Trophoblast cell (in vitro differentiated cells and primary cell): Measurements from ENCODE around the gene TGFBR3L.

Source experiments
- DNase-seq, 2 donors: peaks; one replicate each; pipeline ENCODE4 v3.0.0-alpha.2; 2016
- H2AFZ ChIP-seq: 2 replicates; pipeline ENCODE4 v1.6.1; 2013; ENCODE audit warnings: low read length, moderate library complexity, mild to moderate bottlenecking; ENCODE audit not compliant: insufficient read depth, poor library complexity
- H2AK5ac ChIP-seq: 2 replicates; pipeline ENCODE4 v1.6.1; 2013; ENCODE audit warnings: mild to moderate bottlenecking, low read length
- H2BK120ac ChIP-seq: 2 replicates; pipeline ENCODE4 v1.6.1; 2013; ENCODE audit warnings: low read length, mild to moderate bottlenecking, moderate library complexity; ENCODE audit not compliant: insufficient read depth, poor library complexity
- H2BK12ac ChIP-seq: 2 replicates; pipeline ENCODE4 v1.6.1; 2013; ENCODE audit warnings: mild to moderate bottlenecking, low read length, moderate library complexity
- H2BK5ac ChIP-seq: 2 replicates; pipeline ENCODE4 v1.6.1; 2013; ENCODE audit warnings: low read length, low read depth, moderate library complexity, mild to moderate bottlenecking; ENCODE audit not compliant: poor library complexity
- H3K14ac ChIP-seq: 2 replicates; pipeline ENCODE4 v1.6.1; 2013; ENCODE audit warnings: mild to moderate bottlenecking, low read length
- H3K18ac ChIP-seq: 2 replicates; pipeline ENCODE4 v1.6.1; 2013; ENCODE audit warnings: mild to moderate bottlenecking, low read length
- H3K23ac ChIP-seq: 2 replicates; pipeline ENCODE4 v1.6.1; 2013; ENCODE audit warnings: low read length
- H3K27ac ChIP-seq: 2 replicates; pipeline ENCODE4 v1.5.1; 2013; ENCODE audit warnings: low read depth, mild to moderate bottlenecking, inconsistent platforms, low read length, moderate library complexity
- H3K27me3 ChIP-seq: 2 replicates; pipeline ENCODE4 v1.6.1; 2013; ENCODE audit warnings: inconsistent platforms, mild to moderate bottlenecking, low read length, moderate library complexity; ENCODE audit not compliant: insufficient read depth
- H3K36me3 ChIP-seq, 2 experiments: 1 replicate in 1 of 2; 2 replicates in 1 of 2; pipeline ENCODE4 v1.6.1; 2013; ENCODE audit warnings: low read length in 2 of 2, mild to moderate bottlenecking in 2 of 2, moderate library complexity in 1 of 2; ENCODE audit not compliant: insufficient read depth in 2 of 2, control insufficient read depth in 1 of 2
- H3K4ac ChIP-seq: 2 replicates; pipeline ENCODE4 v1.6.1; 2013; ENCODE audit warnings: low read depth, mild to moderate bottlenecking, low read length, moderate library complexity
- H3K4me1 ChIP-seq, 2 experiments: 1 replicate in 1 of 2; 2 replicates in 1 of 2; pipeline ENCODE4 v1.6.1; 2013; ENCODE audit warnings: low read length in 2 of 2, mild to moderate bottlenecking in 2 of 2, moderate library complexity in 1 of 2; ENCODE audit not compliant: insufficient read depth in 2 of 2, control insufficient read depth in 1 of 2
- H3K4me2 ChIP-seq: 2 replicates; pipeline ENCODE4 v1.6.1; 2013; ENCODE audit warnings: inconsistent platforms, mild to moderate bottlenecking, low read length, moderate library complexity
- H3K4me3 ChIP-seq: 2 replicates; pipeline ENCODE4 v1.5.1; 2013; ENCODE audit warnings: mild to moderate bottlenecking, low read depth, low read length, inconsistent platforms
- H3K79me1 ChIP-seq: one replicate; pipeline ENCODE4 v1.6.1; 2013; ENCODE audit warnings: low read length
- H3K79me2 ChIP-seq: 2 replicates; pipeline ENCODE4 v1.6.1; 2013; ENCODE audit warnings: low read length, mild to moderate bottlenecking; ENCODE audit not compliant: control insufficient read depth, insufficient read depth, poor library complexity
- H3K9ac ChIP-seq: 2 replicates; pipeline ENCODE4 v1.6.1; 2013; ENCODE audit warnings: mild to moderate bottlenecking, low read length
- H3K9me3 ChIP-seq: 2 replicates; pipeline ENCODE4 v1.6.1; 2013; ENCODE audit warnings: low read depth, mild to moderate bottlenecking, control low read depth, inconsistent platforms, low read length; ENCODE audit not compliant: insufficient read depth
- H4K12ac ChIP-seq: 2 replicates; pipeline ENCODE4 v1.6.1; 2013; ENCODE audit warnings: low read depth, mild to moderate bottlenecking, low read length, moderate library complexity
- H4K8ac ChIP-seq: 2 replicates; pipeline ENCODE4 v1.6.1; 2013; ENCODE audit warnings: low read depth, mild to moderate bottlenecking, low read length, moderate library complexity
- H4K91ac ChIP-seq: one replicate; pipeline ENCODE4 v1.6.1; 2013; ENCODE audit warnings: low read depth, mild to moderate bottlenecking, low read length, moderate library complexity
- WGBS: extraction: QIAGEN DNeasy Blood & Tissue Kit; methylation state at CpG from one replicate; pipeline ENCODE4 v1.1.7; 2013; ENCODE audit warnings: missing lambda C conversion rate; ENCODE audit not compliant: insufficient read length, insufficient coverage; ENCODE audit errors: extremely low coverage; 5-methylcytosine and 5-hydroxymethylcytosine counted together

Gene TGFBR3L

DNA sequence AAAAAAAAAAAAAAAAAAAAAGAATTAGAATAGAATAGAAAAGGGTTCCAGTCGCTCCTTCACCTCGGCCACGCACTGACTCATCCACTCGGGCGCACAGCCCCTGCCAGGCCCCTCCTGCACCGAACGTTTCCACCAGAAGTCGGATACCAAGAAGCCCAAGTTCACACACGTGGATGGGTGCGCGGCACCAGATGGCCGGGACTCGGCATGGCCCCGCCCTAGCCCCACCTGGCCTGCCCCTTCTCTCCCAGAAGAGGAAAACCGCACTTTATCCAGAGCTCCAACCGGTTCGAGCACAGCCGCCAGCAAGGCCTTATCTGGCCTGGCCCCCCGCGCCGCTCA is 46.3 kb upstream of the TGFBR3L start:
- H3K27me3 ChIP-seq = peaks cover 22% of the 10 kb centered on the region
- H4K12ac ChIP-seq = no peak overlapping the region
- no peak overlapping the region for H2BK5ac ChIP-seq
- H3K14ac ChIP-seq = no peak overlapping the region
- no peak overlapping the region for H3K9ac ChIP-seq
- no peak overlapping the region for H2BK120ac ChIP-seq
- no peak overlapping the region for H2BK12ac ChIP-seq
- H2AK5ac ChIP-seq = no peak overlapping the region
- H3K9me3 ChIP-seq = peaks cover 13% of the 10 kb centered on the region
- H3K36me3 ChIP-seq = no peaks in the 10 kb centered on the region
- no peak overlapping the region for H2AFZ ChIP-seq
- H3K27ac ChIP-seq = no peak overlapping the region
- no peaks in the 10 kb centered on the region for H3K79me2 ChIP-seq
- no peak overlapping the region for H3K18ac ChIP-seq
- no peak overlapping the region for H3K4me3 ChIP-seq
- no CpG with 5 or more reads among the region's 21 CpGs for WGBS
- H4K8ac ChIP-seq = no peak overlapping the region
- peaks cover 16 to 34% of the 10 kb centered on the region in 2 experiments for H3K4me1 ChIP-seq
- H4K91ac ChIP-seq = no peak overlapping the region
- no peak overlapping the region for H3K23ac ChIP-seq
- peaks cover 3% of the 10 kb centered on the region for H3K79me1 ChIP-seq
- DNase-seq = peak; percentile 72 to 83
- peak overlapping the region; percentile 71 for H3K4me2 ChIP-seq
- no peak overlapping the region for H3K4ac ChIP-seq

DNA sequence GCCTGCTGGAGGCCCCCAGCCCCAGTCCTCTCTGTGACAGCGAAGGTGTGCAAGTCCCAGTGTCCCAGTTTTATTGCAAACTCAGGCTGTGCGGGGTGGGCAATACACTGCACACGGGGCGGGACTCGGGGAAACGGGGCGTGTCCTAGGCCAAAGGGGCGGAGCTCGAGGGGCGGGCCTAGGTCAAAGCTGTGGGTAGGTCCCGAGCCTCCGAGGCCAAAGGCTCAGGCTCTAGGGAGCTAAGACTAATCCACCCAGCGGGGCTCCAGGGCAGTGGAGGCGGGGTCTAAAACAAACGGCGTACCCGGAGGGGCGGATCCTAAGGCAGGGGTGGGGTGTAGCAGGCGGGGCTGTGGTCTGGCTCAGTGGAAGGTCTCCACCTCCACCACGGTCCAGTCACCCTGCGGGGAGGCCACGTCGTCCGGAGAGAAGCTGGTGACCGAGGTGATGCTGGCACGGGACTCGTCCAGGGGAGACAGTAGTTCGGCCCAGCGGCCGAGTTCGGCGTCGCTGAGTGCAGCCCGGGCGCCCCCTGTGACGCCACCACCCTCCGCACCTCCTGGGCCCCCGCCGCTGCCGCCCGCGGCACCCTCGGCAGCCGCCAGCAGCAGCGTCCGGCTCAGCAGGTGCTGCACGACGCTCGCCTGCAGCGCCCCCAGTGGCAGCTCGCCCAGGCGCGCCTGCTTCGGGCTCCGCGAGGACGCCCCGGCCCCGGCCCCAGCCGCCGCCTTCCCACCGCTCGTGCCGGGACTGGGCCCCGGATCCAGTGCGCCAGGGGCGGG is 45.8 kb upstream of the TGFBR3L start:
- Histone ChIP-seq H4K12ac (no peak overlapping the region), H4K8ac (no peak overlapping the region), H3K27ac (no peak overlapping the region), H2BK120ac (no peak overlapping the region), H3K36me3 (no peaks in the 10 kb centered on the region), H3K4me2 (peak overlapping the region; percentile 71), H3K79me1 (peaks cover 3% of the 10 kb centered on the region), H2BK5ac (no peak overlapping the region), H2AK5ac (no peak overlapping the region), H3K23ac (no peak overlapping the region), H3K4ac (no peak overlapping the region), H3K79me2 (no peaks in the 10 kb centered on the region), H4K91ac (no peak overlapping the region), H3K27me3 (peaks cover 20% of the 10 kb centered on the region), H2AFZ (peak overlapping the region; percentile 88), H3K14ac (no peak overlapping the region), H2BK12ac (no peak overlapping the region), H3K9me3 (peaks cover 13% of the 10 kb centered on the region), H3K4me1 (peaks cover 16 to 34% of the 10 kb centered on the region in 2 experiments), H3K4me3 (peak overlapping the region; percentile 30), H3K9ac (no peak overlapping the region), H3K18ac (no peak overlapping the region)
- WGBS = no CpG with 5 or more reads among the region's 67 CpGs
- peak; percentile 94 to 97 for DNase-seq

DNA sequence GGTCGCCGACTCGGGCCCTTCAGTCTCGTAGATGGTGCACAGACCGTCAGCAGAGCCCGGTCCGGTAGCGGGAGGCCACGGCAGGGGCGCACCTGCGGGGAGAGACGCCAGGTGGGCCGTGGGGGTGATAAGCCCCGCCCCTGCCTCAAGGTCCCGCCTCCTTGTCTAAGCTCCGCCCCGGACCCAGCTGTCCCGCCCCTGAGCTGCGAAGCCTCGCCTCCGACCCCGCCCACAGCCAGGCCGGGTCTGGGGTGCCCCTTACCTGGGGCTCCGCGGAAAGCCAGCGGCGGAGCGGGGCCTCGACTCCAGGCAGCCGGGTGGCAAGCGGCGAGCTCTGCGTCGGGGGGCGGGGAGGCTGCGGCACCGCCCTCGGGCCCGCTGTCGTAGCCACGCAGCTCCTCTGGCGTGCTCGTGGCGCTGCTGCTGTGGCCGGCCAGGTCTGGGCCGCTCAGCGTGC is 45.1 kb upstream of the TGFBR3L start:
- no CpG with 5 or more reads among the region's 47 CpGs for WGBS
- Histone ChIP-seq H3K36me3 (no peaks in the 10 kb centered on the region), H3K18ac (no peak overlapping the region), H3K14ac (no peak overlapping the region), H3K79me1 (peaks cover 3% of the 10 kb centered on the region), H3K4ac (no peak overlapping the region), H3K9me3 (peaks cover 13% of the 10 kb centered on the region), H3K4me2 (peak overlapping the region; percentile 71), H2AK5ac (no peak overlapping the region), H3K27ac (no peak overlapping the region), H3K79me2 (no peaks in the 10 kb centered on the region), H4K8ac (no peak overlapping the region), H2BK120ac (no peak overlapping the region), H2AFZ (peak overlapping the region; percentile 88), H3K27me3 (peaks cover 23% of the 10 kb centered on the region), H3K4me3 (peak overlapping the region; percentile 43), H3K9ac (no peak overlapping the region), H2BK12ac (no peak overlapping the region), H3K23ac (no peak overlapping the region), H4K12ac (peak overlapping the region; percentile 12), H3K4me1 (peaks cover 16 to 38% of the 10 kb centered on the region in 2 experiments), H2BK5ac (no peak overlapping the region), H4K91ac (no peak overlapping the region)
- peak; percentile 55 to 79 for DNase-seq

DNA sequence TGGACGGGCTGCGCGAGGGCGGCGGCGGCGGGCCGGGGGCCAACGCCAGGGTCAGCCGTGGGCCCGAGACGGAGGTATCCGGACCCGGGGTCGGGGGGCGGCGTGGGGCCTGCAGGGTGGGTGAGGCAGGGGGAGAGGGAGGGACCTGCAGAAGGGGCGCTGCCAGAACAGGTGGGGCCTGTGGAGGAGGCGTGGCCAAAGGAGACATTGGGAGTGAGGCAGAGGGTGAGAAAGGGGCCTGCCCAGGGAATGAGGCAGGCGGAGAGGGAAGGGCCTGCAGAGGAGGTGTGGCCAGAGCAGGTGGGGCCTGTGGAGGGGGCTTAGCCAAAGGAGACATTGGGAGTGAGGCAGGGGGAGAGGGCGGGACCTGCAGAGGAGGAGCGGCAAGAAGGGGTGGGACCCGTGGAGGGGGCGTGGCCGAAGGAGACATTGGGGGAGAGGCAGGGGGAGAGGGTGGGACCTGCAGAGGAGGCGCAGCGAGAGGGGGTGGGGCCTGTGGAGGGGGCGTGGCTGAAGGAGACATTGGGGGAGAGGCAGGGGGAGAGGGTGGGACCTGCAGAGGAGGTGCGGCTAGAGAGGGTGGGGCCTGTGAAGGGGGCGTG is 44.6 kb upstream of the TGFBR3L start:
- H3K27ac ChIP-seq = no peak overlapping the region
- no peak overlapping the region for H3K23ac ChIP-seq
- DNase-seq = peak; percentile 41 to 67
- no peak overlapping the region for H2BK120ac ChIP-seq
- no peak overlapping the region for H3K4ac ChIP-seq
- H3K79me1 ChIP-seq = peaks cover 3% of the 10 kb centered on the region
- no peak overlapping the region for H2AK5ac ChIP-seq
- peaks cover 16 to 40% of the 10 kb centered on the region in 2 experiments for H3K4me1 ChIP-seq
- no CpG with 5 or more reads among the region's 30 CpGs for WGBS
- H2AFZ ChIP-seq = peak overlapping the region; percentile 88
- H2BK5ac ChIP-seq = no peak overlapping the region
- H3K18ac ChIP-seq = no peak overlapping the region
- no peaks in the 10 kb centered on the region for H3K36me3 ChIP-seq
- H4K8ac ChIP-seq = no peak overlapping the region
- no peaks in the 10 kb centered on the region for H3K79me2 ChIP-seq
- H3K4me3 ChIP-seq = peak overlapping the region; percentile 43
- H2BK12ac ChIP-seq = no peak overlapping the region
- H4K12ac ChIP-seq = peak overlapping the region; percentile 12
- H4K91ac ChIP-seq = no peak overlapping the region
- no peak overlapping the region for H3K14ac ChIP-seq
- peak overlapping the region; percentile 71 for H3K4me2 ChIP-seq
- H3K27me3 ChIP-seq = peaks cover 23% of the 10 kb centered on the region
- peaks cover 13% of the 10 kb centered on the region for H3K9me3 ChIP-seq
- no peak overlapping the region for H3K9ac ChIP-seq
